ENCODE data around the gene COL18A1.
A peak's percentile ranks its signal among the peaks of the same experiment; 100 is the strongest.

Gene COL18A1

DNA sequence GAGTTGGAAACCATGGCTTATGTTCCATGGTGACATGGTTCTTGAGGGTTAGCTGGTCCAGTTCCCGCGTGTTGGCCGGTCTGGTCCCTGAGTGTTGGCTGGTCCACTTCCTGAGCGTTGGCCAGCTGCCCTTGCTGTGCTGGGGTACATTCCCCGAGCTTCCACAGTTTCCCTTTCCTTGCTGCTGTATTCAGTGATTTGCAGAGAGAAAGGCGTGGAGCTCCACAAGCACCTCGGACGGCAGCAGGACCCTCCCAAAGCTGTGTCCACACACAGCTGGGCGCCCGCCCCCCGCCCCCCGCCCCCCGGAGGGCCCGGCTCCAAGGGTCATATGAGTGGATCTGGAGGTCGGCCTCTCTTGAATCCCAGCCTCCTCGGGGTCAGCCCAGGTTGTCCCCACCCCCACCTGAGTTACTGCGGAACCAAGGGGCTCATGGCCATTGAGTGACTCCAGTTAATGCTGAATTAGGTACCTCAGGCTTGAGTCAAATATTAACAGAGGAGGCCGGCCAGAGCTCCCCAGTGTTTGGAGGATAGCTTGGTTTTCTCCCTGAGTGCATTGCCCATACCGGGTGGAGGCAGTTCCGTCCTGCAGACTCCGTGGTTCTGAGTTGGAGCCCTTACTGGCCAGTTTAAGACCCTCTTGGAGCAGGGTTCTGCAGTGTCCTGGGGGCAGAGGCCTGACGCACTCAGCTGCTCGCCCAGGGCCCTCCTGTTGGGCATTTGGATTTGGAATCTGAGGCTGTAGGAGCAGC, 18.4 kb downstream of the COL18A1 start:
- peaks cover 8% of the 10 kb centered on the region for H3K4me1 ChIP-seq
- in situ Hi-C loops (cut with MboI; ENCODE audit: low sequenced_read_pairs), result no loop called here
- no peaks in the 10 kb centered on the region for H3K9me3 ChIP-seq
- no peak for DNase-seq (ENCODE audit: low spot score in 2 of 2)
- H3K36me3 ChIP-seq (replicated peaks), result no peaks in the 10 kb centered on the region
- no peak overlapping the region for H3K4me3 ChIP-seq
- no peaks in the 10 kb centered on the region for H3K27me3 ChIP-seq (ENCODE audit: low read depth)

GRCh38 chr21:45423968-45424853, 19.2 kb downstream of the COL18A1 start:
- H3K27me3 ChIP-seq (ENCODE audit: low read depth), result no peaks in the 10 kb centered on the region
- in situ Hi-C loops (cut with MboI; ENCODE audit: low sequenced_read_pairs), result no loop called here
- DNase-seq (ENCODE audit: low spot score in 2 of 2), result no peak
- H3K9me3 ChIP-seq, result no peaks in the 10 kb centered on the region
- H3K36me3 ChIP-seq (replicated peaks), result no peaks in the 10 kb centered on the region
- H3K4me3 ChIP-seq, result no peak overlapping the region
- peaks cover 8% of the 10 kb centered on the region for H3K4me1 ChIP-seq

- Histone ChIP-seq H3K4me1 (peaks cover 6% of the 10 kb centered on the region), H3K36me3 (replicated peaks) (no peaks in the 10 kb centered on the region), H3K4me3 (no peak overlapping the region), H3K9me3 (no peaks in the 10 kb centered on the region), H3K27me3 (ENCODE audit: low read depth) (no peaks in the 10 kb centered on the region)
- in situ Hi-C loops (cut with MboI; ENCODE audit: low sequenced_read_pairs), result no loop called here
- no peak for DNase-seq (ENCODE audit: low spot score in 2 of 2)
These were observed 20.2 kb downstream of the COL18A1 start for GRCh38 chr21:45424854-45425795.

DNA sequence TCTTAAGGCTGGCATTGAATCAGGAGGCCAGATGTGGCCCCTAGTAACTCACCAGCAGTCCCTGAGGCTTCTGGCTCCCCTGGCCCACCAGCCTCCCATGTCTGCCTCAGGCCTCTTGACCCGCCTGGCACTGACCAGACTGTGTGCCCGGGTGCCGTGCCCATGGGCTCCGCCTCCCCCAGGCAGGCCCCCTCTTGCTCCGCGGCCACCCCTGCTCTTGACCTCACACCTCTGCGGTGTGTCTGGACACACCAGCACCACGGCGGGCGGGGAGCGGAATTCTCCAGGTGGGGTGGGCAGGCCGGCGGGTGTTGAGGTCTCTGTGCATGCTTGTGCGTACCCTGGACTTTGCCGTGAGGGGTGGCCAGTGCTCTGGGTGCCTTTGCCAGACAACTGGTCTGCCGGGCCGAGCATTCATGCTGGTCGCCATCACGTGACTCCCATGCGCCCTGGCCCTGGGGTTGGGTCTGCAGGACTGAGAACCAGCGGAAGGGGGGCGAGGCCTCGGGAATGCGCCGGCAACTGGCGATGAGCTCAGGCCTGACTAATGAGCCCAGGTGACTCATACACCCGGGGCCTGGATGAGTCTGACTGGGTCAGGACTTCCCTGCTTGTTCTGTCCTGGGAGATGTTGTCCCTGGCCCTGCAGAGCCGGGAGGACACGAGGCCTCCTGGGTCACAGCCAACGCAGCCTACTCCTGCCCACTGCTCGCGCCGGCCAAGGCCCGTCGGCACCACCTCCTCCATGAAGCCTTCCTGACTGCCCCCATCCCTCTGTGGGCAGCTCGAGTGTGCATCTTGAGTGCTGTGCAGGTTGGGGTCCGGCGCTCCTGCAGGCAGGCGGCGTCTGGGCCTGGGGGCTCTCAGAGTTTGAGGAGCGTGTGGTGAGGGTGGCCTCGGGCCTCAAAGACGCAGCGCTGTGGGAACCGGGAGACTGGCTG, 22.6 kb downstream of the COL18A1 start:
- DNase-seq (ENCODE audit: low spot score in 2 of 2), result no peak
- Histone ChIP-seq H3K9me3 (no peaks in the 10 kb centered on the region), H3K4me1 (peaks cover 5% of the 10 kb centered on the region), H3K27me3 (ENCODE audit: low read depth) (no peaks in the 10 kb centered on the region), H3K4me3 (no peak overlapping the region), H3K36me3 (replicated peaks) (no peaks in the 10 kb centered on the region)
- in situ Hi-C loops (cut with MboI; ENCODE audit: low sequenced_read_pairs), result no loop called here

- Histone ChIP-seq H3K9me3 (no peaks in the 10 kb centered on the region), H3K4me1 (peaks cover 7% of the 10 kb centered on the region), H3K27me3 (ENCODE audit: low read depth) (no peaks in the 10 kb centered on the region), H3K4me3 (no peak overlapping the region), H3K36me3 (replicated peaks) (no peaks in the 10 kb centered on the region)
- no peak for DNase-seq (ENCODE audit: low spot score in 2 of 2)
- in situ Hi-C loops (cut with MboI; ENCODE audit: low sequenced_read_pairs), result no loop called here
These were observed 23.6 kb downstream of the COL18A1 start for GRCh38 chr21:45428534-45428933.

- H3K4me3 ChIP-seq, result no peak overlapping the region
- in situ Hi-C loops (cut with MboI; ENCODE audit: low sequenced_read_pairs), result loop anchor here (5.0 kb wide), 1 partner anchor 127 kb away; no protein-coding TSS in a partner anchor
- DNase-seq (ENCODE audit: low spot score in 2 of 2), result no peak
- no peaks in the 10 kb centered on the region for H3K36me3 ChIP-seq (replicated peaks)
- peaks cover 7% of the 10 kb centered on the region for H3K4me1 ChIP-seq
- H3K27me3 ChIP-seq (ENCODE audit: low read depth), result no peaks in the 10 kb centered on the region
- no peaks in the 10 kb centered on the region for H3K9me3 ChIP-seq
These were observed 24.5 kb downstream of the COL18A1 start for GRCh38 chr21:45429221-45430175.

GRCh38 chr21:45430521-45431501, 25.8 kb downstream of the COL18A1 start:
- Histone ChIP-seq H3K27me3 (ENCODE audit: low read depth) (no peaks in the 10 kb centered on the region), H3K36me3 (replicated peaks) (no peaks in the 10 kb centered on the region), H3K9me3 (no peaks in the 10 kb centered on the region), H3K4me1 (peaks cover 7% of the 10 kb centered on the region), H3K4me3 (no peak overlapping the region)
- DNase-seq (ENCODE audit: low spot score in 2 of 2), result no peak
- in situ Hi-C loops (cut with MboI; ENCODE audit: low sequenced_read_pairs), result loop anchor here (5.0 kb wide), 1 partner anchor 129 kb away; no protein-coding TSS in a partner anchor

- in situ Hi-C loops (cut with MboI; ENCODE audit: low sequenced_read_pairs), result loop anchor here (5.0 kb wide), 1 partner anchor 130 kb away; no protein-coding TSS in a partner anchor
- Histone ChIP-seq H3K4me3 (no peak overlapping the region), H3K36me3 (replicated peaks) (no peaks in the 10 kb centered on the region), H3K27me3 (ENCODE audit: low read depth) (no peaks in the 10 kb centered on the region), H3K4me1 (peaks cover 7% of the 10 kb centered on the region), H3K9me3 (no peaks in the 10 kb centered on the region)
- no peak for DNase-seq (ENCODE audit: low spot score in 2 of 2)
These were observed 27.0 kb downstream of the COL18A1 start for GRCh38 chr21:45431781-45432572.

DNA sequence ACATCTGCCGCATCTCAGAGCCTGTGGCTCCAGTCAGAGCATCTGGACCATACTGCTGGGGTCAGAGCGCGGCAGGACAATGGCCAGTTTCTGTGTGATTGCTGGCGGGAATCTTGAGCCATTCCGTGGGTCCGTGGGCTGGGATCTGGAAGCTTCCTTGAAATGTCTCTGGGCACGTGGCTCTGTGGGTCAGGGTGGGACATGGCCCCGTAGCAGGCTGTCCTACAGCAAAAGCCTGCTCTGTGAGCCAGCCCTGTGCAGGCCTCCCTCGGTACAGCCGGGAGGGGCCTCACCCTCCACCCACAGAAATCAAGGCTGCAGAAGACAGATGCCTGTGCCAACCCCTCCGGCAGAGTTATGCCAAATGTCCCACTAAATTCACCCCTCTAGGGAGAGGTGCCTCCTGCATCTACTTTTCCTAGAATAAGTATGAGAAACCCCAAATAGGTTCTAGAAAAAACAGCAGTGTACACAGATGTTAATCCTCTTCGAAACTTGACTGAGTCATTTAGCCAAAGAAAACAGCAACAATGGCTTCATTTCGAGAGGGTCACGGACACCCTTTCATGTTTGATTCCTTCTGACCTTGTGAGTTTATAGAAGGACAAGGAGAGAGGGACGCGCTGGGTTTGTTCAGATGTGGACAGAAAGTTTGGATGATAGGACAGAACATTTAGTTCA, 27.8 kb downstream of the COL18A1 start:
- H3K9me3 ChIP-seq, result no peaks in the 10 kb centered on the region
- no peaks in the 10 kb centered on the region for H3K36me3 ChIP-seq (replicated peaks)
- H3K4me3 ChIP-seq, result no peak overlapping the region
- peak in 1 of 2 experiments; percentile 20 for DNase-seq (ENCODE audit: low spot score in 2 of 2)
- in situ Hi-C loops (cut with MboI; ENCODE audit: low sequenced_read_pairs), result loop anchor here (5.0 kb wide), 1 partner anchor 130 kb away; no protein-coding TSS in a partner anchor
- peaks cover 7% of the 10 kb centered on the region for H3K4me1 ChIP-seq
- no peaks in the 10 kb centered on the region for H3K27me3 ChIP-seq (ENCODE audit: low read depth)

DNA sequence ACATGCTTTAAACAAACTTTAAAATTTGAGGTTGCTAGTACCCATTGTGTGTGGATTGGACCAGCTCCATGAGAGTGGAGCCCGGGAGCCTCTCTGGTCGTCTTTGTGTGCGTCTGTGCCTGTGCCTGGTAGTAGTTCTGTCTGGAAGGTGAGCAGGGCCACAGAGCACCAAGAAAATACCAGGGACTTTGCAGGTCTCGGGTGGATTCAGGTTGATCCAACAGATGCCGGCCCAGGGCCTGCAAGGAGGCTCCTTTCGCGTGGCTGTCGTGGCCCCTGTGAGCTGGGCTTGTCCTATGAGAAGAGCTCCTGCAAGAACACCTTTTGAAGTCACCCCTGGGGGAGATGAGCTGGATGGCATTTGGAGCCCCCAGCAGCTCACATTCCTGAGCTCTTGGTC, 28.3 kb downstream of the COL18A1 start:
- peaks cover 7% of the 10 kb centered on the region for H3K4me1 ChIP-seq
- H3K36me3 ChIP-seq (replicated peaks), result no peaks in the 10 kb centered on the region
- in situ Hi-C loops (cut with MboI; ENCODE audit: low sequenced_read_pairs), result loop anchor here (5.0 kb wide), 1 partner anchor 131 kb away; no protein-coding TSS in a partner anchor
- no peaks in the 10 kb centered on the region for H3K27me3 ChIP-seq (ENCODE audit: low read depth)
- no peak overlapping the region for H3K4me3 ChIP-seq
- DNase-seq (ENCODE audit: low spot score in 2 of 2), result no peak
- H3K9me3 ChIP-seq, result no peaks in the 10 kb centered on the region
